Keratinocyte (primary cell): ENCODE results near the gene CORO1A. TPM values are rescaled to one million over a fixed set of nuclear protein-coding genes. Genes with fewer than 3 reads are reported as not detected.
"Not testable (repeated sequence)": the region's sequence is repeated elsewhere in the genome, so short reads cannot be mapped to it uniquely, and the experiment has no call there.

Source experiments
- DNase-seq: peaks from one replicate; pipeline ENCODE4 v3.0.0-alpha.2; 2011; ENCODE audit warnings: low read depth, missing footprints, low spot score
- FAIRE-seq: peaks from 2 replicates; lab custom pipeline; 2011; peaks lifted over from hg19 to GRCh38; lab: Jason Lieb, UNC
- H2AFZ ChIP-seq: 2 replicates; pipeline ENCODE4 v1.6.0; 2012; ENCODE audit warnings: low read length, control low read depth, inconsistent platforms; ENCODE audit not compliant: control insufficient read depth
- H3K27ac ChIP-seq: 2 replicates; pipeline ENCODE4 v1.5.1; 2011; ENCODE audit warnings: low read length; ENCODE audit not compliant: control insufficient read depth, insufficient read depth
- H3K27me3 ChIP-seq: 3 replicates; pipeline ENCODE4 v1.6.0; 2011; ENCODE audit warnings: low read length; ENCODE audit not compliant: control insufficient read depth, insufficient read depth; ENCODE audit errors: extremely low read depth
- H3K36me3 ChIP-seq, 2 experiments: 2 replicates in 1 of 2; 3 replicates in 1 of 2; pipeline ENCODE4 v1.5.1; 2011; ENCODE audit warnings: low read length in 2 of 2, mild to moderate bottlenecking in 1 of 2; ENCODE audit not compliant: control insufficient read depth in 2 of 2, insufficient read depth in 2 of 2; ENCODE audit errors: extremely low read depth in 1 of 2
- H3K4me1 ChIP-seq: 3 replicates; pipeline ENCODE4 v1.5.1; 2011; ENCODE audit warnings: low read length; ENCODE audit not compliant: control insufficient read depth, insufficient read depth; ENCODE audit errors: extremely low read depth
- H3K4me2 ChIP-seq: 3 replicates; pipeline ENCODE4 v1.6.0; 2011; ENCODE audit warnings: low read depth, low read length; ENCODE audit not compliant: control insufficient read depth, insufficient read depth; ENCODE audit errors: extremely low read depth
- H3K4me3 ChIP-seq, 3 experiments: fragments of 200-600 bp in 1 of 3; sonication (generic) in 1 of 3; 2 replicates in 2 of 3; 3 replicates in 1 of 3; pipeline ENCODE4 v1.5.1; 2011 to 2016; ENCODE audit warnings: low read length in 3 of 3, mild to moderate bottlenecking in 3 of 3, control low read depth in 2 of 3, inconsistent platforms in 1 of 3, low read depth in 1 of 3, mixed read lengths in 1 of 3, mixed run types in 1 of 3, moderate library complexity in 1 of 3; ENCODE audit not compliant: control insufficient read depth in 2 of 3, insufficient read depth in 2 of 3; ENCODE audit errors: extremely low read depth in 1 of 3
- H3K79me2 ChIP-seq: 2 replicates; pipeline ENCODE4 v1.6.0; 2012; ENCODE audit warnings: low read length; ENCODE audit not compliant: control insufficient read depth, insufficient read depth
- H3K9ac ChIP-seq: 3 replicates; pipeline ENCODE4 v1.6.0; 2011; ENCODE audit warnings: low read length; ENCODE audit not compliant: control insufficient read depth, insufficient read depth; ENCODE audit errors: extremely low read depth
- H3K9me1 ChIP-seq: 3 replicates; pipeline ENCODE4 v1.6.0; 2011; ENCODE audit warnings: low read length; ENCODE audit not compliant: control insufficient read depth, insufficient read depth; ENCODE audit errors: extremely low read depth
- H3K9me3 ChIP-seq: 2 replicates; pipeline ENCODE4 v1.5.1; 2012; ENCODE audit warnings: low read depth, low read length; ENCODE audit not compliant: control insufficient read depth
- H4K20me1 ChIP-seq: 3 replicates; pipeline ENCODE4 v1.6.0; 2011; ENCODE audit warnings: low read length; ENCODE audit not compliant: control insufficient read depth, insufficient read depth; ENCODE audit errors: extremely low read depth
- EZH2 ChIP-seq: IDR thresholded peaks from one replicate; pipeline ENCODE4 v1.6.1; 2012; ENCODE audit warnings: inconsistent platforms, mild to moderate bottlenecking, low read length, moderate library complexity
- dilution Hi-C: fragments of 300-500 bp; cut with MboI; formaldehyde crosslinking; loops from one replicate; pipeline ENCODE4 v1.7.0; 2020; ENCODE audit warnings: low sequenced_read_pairs; ENCODE audit not compliant: extremely low pct_ligation_motif_present
- polyA plus RNA-seq, 5 experiments: library from polyadenylated mRNA; depleted of rRNA in 3 of 5; stranded (reverse) in 3 of 5; stranded (forward) in 1 of 5; unstranded in 1 of 5; fragments of >200 nt; gene quantifications; 1 replicate in 1 of 5; 2 replicates in 3 of 5; 3 replicates in 1 of 5; pipeline versions ENCODE4 v1.2.1 to v1.2.3, GENCODE V29; 2011 to 2012; ENCODE audit warnings: missing spikeins in 2 of 5, low read depth in 1 of 5, low replicate concordance in 1 of 5
- TF ChIP-seq, protein P1 (sequence below), 3 experiments: IDR thresholded peaks in 1 of 3; conservative IDR thresholded peaks in 1 of 3; optimal IDR thresholded peaks in 1 of 3; 2 replicates in 2 of 3; 3 replicates in 1 of 3; pipeline versions ENCODE3 to v1.5.1; 2011; ENCODE audit warnings: low read length in 3 of 3, mild to moderate bottlenecking in 3 of 3, moderate library complexity in 2 of 3, control low read depth in 1 of 3, inconsistent platforms in 1 of 3; ENCODE audit not compliant: insufficient read depth in 2 of 3; ENCODE audit errors: extremely low read depth in 1 of 3

The CORO1A gene
- polyA plus RNA-seq, 1 donor (not counting 4 experiments of a cell fraction or from before 2014, with no cell fraction given): 2.8 TPM

DNA sequence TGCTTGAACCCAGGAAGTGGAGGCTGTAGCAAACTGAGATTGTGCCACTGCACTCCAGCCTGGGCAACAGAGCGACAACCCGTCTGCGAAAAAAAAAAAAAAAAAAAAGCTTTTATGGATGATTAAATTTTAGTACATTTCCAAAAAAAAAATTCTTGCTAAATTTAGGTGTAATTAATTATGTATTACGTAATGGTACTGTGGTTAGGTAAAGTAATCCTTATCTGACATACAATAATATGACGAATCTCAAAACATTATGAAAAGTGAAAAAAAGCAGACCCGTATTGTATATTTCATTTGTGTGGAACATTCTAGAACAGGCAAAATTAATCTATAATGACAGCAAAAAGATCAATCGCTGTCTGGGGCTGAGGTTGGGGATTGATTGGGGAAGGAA is 10.3 kb upstream of the CORO1A start:
- DNase-seq: no peak
- H3K4me1 ChIP-seq: no peaks in the 10 kb centered on the region
- no peaks in the 10 kb centered on the region for H3K79me2 ChIP-seq
- no peaks in the 10 kb centered on the region for H3K9me3 ChIP-seq
- no peaks in the 10 kb centered on the region for H3K9me1 ChIP-seq
- no peak overlapping the region for H3K27ac ChIP-seq
- no peaks in the 10 kb centered on the region for H3K36me3 ChIP-seq
- no peak overlapping the region for H3K4me2 ChIP-seq
- no peak overlapping the region for H3K4me3 ChIP-seq
- no peak overlapping the region for H2AFZ ChIP-seq
- no peak overlapping the region for H3K9ac ChIP-seq
- dilution Hi-C loops: no loop called here
- no peaks in the 10 kb centered on the region for H3K27me3 ChIP-seq
- H4K20me1 ChIP-seq: no peaks in the 10 kb centered on the region
- no peak for FAIRE-seq
- TF ChIP-seq, protein P1, sequence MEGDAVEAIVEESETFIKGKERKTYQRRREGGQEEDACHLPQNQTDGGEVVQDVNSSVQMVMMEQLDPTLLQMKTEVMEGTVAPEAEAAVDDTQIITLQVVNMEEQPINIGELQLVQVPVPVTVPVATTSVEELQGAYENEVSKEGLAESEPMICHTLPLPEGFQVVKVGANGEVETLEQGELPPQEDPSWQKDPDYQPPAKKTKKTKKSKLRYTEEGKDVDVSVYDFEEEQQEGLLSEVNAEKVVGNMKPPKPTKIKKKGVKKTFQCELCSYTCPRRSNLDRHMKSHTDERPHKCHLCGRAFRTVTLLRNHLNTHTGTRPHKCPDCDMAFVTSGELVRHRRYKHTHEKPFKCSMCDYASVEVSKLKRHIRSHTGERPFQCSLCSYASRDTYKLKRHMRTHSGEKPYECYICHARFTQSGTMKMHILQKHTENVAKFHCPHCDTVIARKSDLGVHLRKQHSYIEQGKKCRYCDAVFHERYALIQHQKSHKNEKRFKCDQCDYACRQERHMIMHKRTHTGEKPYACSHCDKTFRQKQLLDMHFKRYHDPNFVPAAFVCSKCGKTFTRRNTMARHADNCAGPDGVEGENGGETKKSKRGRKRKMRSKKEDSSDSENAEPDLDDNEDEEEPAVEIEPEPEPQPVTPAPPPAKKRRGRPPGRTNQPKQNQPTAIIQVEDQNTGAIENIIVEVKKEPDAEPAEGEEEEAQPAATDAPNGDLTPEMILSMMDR (optimal IDR thresholded peaks at IDR 0.05 in 1 of 3, IDR thresholded peaks at IDR 0.05 in 1 of 3, conservative IDR thresholded peaks at IDR 0.05 in 1 of 3; ENCODE audit: extremely low read depth in 1 of 3, insufficient read depth in 2 of 3, low read length in 3 of 3): no peak
- TF ChIP-seq EZH2: no peak

DNA sequence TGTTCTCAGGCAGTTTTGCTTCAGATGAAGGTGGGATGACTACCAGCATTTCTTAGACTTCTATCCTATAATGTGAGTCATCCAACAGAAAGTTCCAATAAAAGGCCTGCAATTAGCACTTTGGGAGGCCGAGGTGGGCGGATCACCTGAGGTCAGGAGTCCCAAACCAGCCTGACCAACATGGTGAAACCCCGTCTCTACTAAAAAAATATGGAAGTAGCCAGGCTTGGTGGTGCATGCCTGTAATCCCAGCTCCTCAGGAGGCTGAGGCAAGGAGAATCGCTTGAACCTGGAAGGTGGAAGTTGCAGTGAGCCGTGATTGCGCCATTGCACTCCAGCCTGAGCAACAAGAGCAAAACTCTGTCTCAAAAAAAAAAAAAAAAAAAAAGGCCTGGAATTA is 6.5 kb upstream of the CORO1A start:
- H3K27me3 ChIP-seq, H3K27ac ChIP-seq, FAIRE-seq, H3K9me3 ChIP-seq, H3K9ac ChIP-seq, DNase-seq, H3K9me1 ChIP-seq, H3K4me2 ChIP-seq, H3K4me3 ChIP-seq, H4K20me1 ChIP-seq, H2AFZ ChIP-seq, H3K4me1 ChIP-seq, H3K79me2 ChIP-seq, dilution Hi-C loops, H3K36me3 ChIP-seq: not testable (repeated sequence)

DNA sequence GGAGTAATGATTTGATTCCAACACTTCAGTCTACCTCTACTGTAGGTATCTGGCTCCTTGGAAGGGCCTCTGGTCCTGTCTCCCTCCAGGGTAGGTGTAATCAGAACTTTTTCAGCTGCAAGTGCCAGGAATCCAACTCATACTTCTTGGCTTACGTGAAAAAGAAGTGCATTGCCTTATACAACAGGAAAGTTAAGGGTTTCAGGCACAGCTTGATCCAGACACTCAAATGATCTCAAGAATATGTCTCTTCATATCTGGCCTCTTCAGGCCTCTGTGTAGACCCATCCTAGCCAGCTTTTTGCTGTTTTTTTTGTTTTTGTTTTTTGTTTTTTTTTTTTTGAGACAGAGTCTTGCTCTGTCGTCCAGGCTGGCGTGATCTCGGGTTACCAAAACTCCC is 4.2 kb upstream of the CORO1A start:
- FAIRE-seq (no peak), DNase-seq (no peak)
- H2AFZ ChIP-seq: no peak overlapping the region
- dilution Hi-C loops: no loop called here
- H3K4me1 ChIP-seq: peaks cover 3% of the 10 kb centered on the region
- H3K4me2 ChIP-seq: no peak overlapping the region
- H3K9me1 ChIP-seq: no peaks in the 10 kb centered on the region
- H3K27ac ChIP-seq: no peak overlapping the region
- H3K9ac ChIP-seq: no peak overlapping the region
- no peak overlapping the region for H3K4me3 ChIP-seq
- no peaks in the 10 kb centered on the region for H4K20me1 ChIP-seq
- H3K9me3 ChIP-seq: no peaks in the 10 kb centered on the region
- TF ChIP-seq, protein P1 (optimal IDR thresholded peaks at IDR 0.05 in 1 of 3, IDR thresholded peaks at IDR 0.05 in 1 of 3, conservative IDR thresholded peaks at IDR 0.05 in 1 of 3; ENCODE audit: extremely low read depth in 1 of 3, insufficient read depth in 2 of 3, low read length in 3 of 3): no peak
- TF ChIP-seq EZH2: no peak
- no peaks in the 10 kb centered on the region for H3K36me3 ChIP-seq
- H3K27me3 ChIP-seq: no peaks in the 10 kb centered on the region
- no peaks in the 10 kb centered on the region for H3K79me2 ChIP-seq
